ENCODE measurements around the gene UBTD1. TPM values are rescaled to one million over a fixed set of nuclear protein-coding genes. Genes with fewer than 3 reads are reported as not detected.
"Not testable (repeated sequence)": the region's sequence is repeated elsewhere in the genome, so short reads cannot be mapped to it uniquely, and the experiment has no call there.

Gene UBTD1
- total RNA-seq, 2 donors from 2014 or later, result 3.3 to 5.6 TPM

- Mint-ChIP-seq H3K4me3 (peak overlapping the region; percentile 49), H3K27me3 (peaks cover 0 to 2% of the 10 kb centered on the region in 2 donors), H3K4me1 (ENCODE audit: low read depth in 2 of 2) (peaks cover 16% of the 10 kb centered on the region in 2 donors), H3K27ac (peak overlapping the region; percentile 9 to 60), H3K36me3 (no peaks in the 10 kb centered on the region), H3K9me3 (no peaks in the 10 kb centered on the region)
- ATAC-seq (peak in 1 of 2 donors; percentile 27), DNase-seq (ENCODE audit: low spot score) (no peak)
These were observed 43.7 kb downstream of the UBTD1 start for GRCh38 chr10:97542169-97543024.

DNA sequence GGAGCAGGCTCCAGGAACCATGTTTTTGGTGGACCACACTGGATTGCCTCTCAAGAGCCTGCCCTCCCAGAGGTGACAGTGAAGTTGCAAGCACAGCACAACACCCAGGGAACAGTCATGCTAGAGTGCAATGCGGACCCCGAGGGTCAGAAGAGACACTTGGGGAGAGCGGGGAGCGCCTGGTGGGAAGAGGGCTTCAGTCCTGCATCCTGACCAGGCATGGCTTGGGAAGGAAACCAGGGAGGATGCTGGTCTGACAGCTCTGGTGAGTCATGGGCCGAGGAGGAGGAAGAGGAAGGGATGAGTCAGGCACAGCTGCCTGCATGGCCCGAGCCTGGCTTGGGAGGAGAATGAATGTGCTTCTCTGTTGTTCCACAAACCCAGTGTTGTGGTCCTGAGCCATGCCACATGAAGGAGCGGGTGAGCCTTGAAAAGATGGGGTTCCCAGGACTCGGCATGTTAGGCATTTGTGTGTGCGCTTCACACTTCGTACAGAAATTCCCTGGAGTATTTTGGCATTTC lies 44.4 kb downstream of the UBTD1 start:
- H3K4me3 Mint-ChIP-seq, result peak overlapping the region; percentile 49
- H3K9me3 Mint-ChIP-seq, result no peaks in the 10 kb centered on the region
- H3K27ac Mint-ChIP-seq, result peak overlapping the region; percentile 9 to 60
- DNase-seq (ENCODE audit: low spot score) (no peak), ATAC-seq (peak; percentile 79 to 84)
- H3K4me1 Mint-ChIP-seq (ENCODE audit: low read depth in 2 of 2), result peaks cover 16% of the 10 kb centered on the region in 2 donors
- no peaks in the 10 kb centered on the region for H3K36me3 Mint-ChIP-seq
- peaks cover 0 to 2% of the 10 kb centered on the region in 2 donors for H3K27me3 Mint-ChIP-seq

DNA sequence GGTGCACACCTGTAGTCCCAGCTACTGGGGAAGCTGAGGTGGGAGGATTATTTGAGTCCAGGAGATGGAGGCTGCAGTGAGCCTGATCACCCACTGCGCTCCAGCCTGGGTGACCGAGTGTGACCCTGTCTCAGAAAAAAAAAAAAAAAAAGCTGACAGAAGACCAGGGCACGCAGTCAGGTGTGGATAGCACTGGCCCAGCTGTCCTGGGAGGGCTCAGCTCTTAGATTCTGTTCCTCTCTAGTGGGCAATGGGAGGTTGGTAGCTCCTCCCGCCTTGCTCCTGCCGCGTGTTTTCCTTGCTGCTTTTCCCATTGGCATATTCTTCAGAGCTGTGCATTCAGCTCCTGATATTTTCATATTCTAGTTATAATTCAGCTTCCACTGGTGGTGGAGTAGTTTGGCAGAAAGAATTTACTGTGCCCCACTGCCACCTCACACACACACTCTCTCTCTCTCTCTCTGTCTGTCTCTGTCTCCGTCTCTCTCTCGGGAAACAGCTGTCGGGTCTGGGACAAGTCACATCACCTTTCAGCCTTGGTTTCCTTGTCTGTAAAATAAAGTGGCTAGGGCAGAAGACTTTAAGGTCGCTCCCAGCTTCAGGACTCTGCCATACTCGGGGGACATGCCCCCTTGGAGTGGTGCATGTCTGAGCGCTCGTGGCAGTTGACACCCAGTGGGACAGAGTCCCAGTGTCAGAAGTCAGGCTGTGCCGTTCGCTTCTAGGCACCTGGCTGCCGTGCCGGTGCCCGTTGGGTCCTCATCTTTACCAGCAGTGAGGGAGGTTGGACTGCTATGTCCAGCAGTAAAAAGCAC lies 47.9 kb downstream of the UBTD1 start:
- no peaks in the 10 kb centered on the region for H3K36me3 Mint-ChIP-seq
- no peak overlapping the region for H3K4me3 Mint-ChIP-seq
- DNase-seq (ENCODE audit: low spot score) (no peak), ATAC-seq (no peak)
- peaks cover 0 to 2% of the 10 kb centered on the region in 2 donors for H3K27me3 Mint-ChIP-seq
- peaks cover 16% of the 10 kb centered on the region in 2 donors for H3K4me1 Mint-ChIP-seq (ENCODE audit: low read depth in 2 of 2)
- no peaks in the 10 kb centered on the region for H3K9me3 Mint-ChIP-seq
- no peak overlapping the region for H3K27ac Mint-ChIP-seq

DNA sequence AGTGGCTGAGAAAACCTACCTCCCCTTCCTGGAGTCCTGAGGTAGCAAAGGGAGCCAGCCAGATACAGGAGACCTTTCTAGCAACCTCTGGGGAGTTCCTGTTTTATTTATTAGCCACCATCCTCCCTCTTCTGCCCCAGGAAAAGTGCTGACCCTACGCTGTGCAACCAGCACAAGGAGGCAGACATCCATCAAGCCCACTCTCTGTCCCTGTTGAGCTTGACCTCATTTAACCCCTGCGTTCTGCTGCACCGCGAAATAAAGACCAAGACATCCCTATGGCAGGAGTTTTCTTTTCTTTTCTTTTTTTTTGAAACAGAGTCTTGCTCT lies 48.5 kb downstream of the UBTD1 start:
- DNase-seq (ENCODE audit: low spot score) (no peak), ATAC-seq (no peak)
- Mint-ChIP-seq H3K9me3 (no peaks in the 10 kb centered on the region), H3K27me3 (peaks cover 0 to 2% of the 10 kb centered on the region in 2 donors), H3K36me3 (no peaks in the 10 kb centered on the region), H3K4me1 (ENCODE audit: low read depth in 2 of 2) (peaks cover 13 to 14% of the 10 kb centered on the region in 2 donors), H3K27ac (no peak overlapping the region), H3K4me3 (no peak overlapping the region)

GRCh38 chr10:97547962-97548361 lies 49.2 kb downstream of the UBTD1 start:
- no peak overlapping the region for H3K4me3 Mint-ChIP-seq
- H3K4me1 Mint-ChIP-seq (ENCODE audit: low read depth in 2 of 2), result peaks cover 7 to 8% of the 10 kb centered on the region in 2 donors
- no peak for DNase-seq (ENCODE audit: low spot score)
- ATAC-seq, result no peak
- H3K27ac Mint-ChIP-seq, result no peak overlapping the region
- H3K9me3 Mint-ChIP-seq, result no peaks in the 10 kb centered on the region
- H3K27me3 Mint-ChIP-seq, result peaks cover 0 to 2% of the 10 kb centered on the region in 2 donors
- no peaks in the 10 kb centered on the region for H3K36me3 Mint-ChIP-seq

GRCh38 chr10:97548828-97549455 lies 50.2 kb downstream of the UBTD1 start:
- H3K36me3 Mint-ChIP-seq, result no peaks in the 10 kb centered on the region
- no peaks in the 10 kb centered on the region for H3K4me1 Mint-ChIP-seq (ENCODE audit: low read depth in 2 of 2)
- peak overlapping the region in 1 of 2 donors; percentile 61 for H3K27ac Mint-ChIP-seq
- H3K27me3 Mint-ChIP-seq, result no peaks in the 10 kb centered on the region
- no peak for DNase-seq (ENCODE audit: low spot score)
- no peak overlapping the region for H3K4me3 Mint-ChIP-seq
- H3K9me3 Mint-ChIP-seq, result no peaks in the 10 kb centered on the region
- ATAC-seq, result no peak

DNA sequence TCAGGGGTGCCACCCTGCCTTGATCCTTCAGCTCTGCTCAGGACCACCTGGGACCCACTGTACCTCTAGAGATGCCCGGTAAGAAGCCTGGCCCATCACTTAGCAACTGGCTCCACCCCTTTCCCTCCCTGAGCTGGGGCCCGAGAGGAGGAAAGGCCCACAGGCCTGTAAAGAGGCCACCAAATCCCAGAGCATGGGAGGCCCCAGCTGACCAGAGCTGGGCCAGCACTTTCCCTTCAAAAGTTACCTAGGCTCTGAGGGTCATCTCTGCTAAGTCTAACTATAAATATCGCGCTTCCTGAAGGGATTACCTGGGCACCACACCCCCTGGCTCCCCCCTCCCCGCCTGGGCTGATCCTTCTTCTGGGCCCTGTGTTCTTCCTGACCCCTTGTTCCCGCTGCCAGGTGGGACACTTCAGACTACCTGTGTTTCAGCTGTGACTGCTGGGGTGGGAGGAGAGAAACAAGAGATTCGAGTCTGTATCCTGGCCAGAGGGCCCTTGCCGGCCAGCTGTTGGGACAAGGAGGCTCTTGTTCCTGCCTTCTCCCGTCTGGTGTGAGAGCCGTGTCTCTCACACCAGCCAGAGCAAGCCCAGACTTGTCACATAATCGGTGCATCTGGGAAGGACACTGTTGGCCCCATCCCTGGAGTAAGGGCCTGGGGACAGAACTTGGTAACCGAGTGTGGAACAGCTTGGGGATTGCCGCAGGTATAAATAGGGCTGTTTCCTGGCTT lies 51.0 kb downstream of the UBTD1 start:
- no peaks in the 10 kb centered on the region for H3K36me3 Mint-ChIP-seq
- no peak overlapping the region for H3K4me3 Mint-ChIP-seq
- no peaks in the 10 kb centered on the region for H3K9me3 Mint-ChIP-seq
- H3K27ac Mint-ChIP-seq, result peak overlapping the region in 1 of 2 donors; percentile 61
- ATAC-seq, result peak in 1 of 2 donors; percentile 3
- no peak for DNase-seq (ENCODE audit: low spot score)
- no peaks in the 10 kb centered on the region for H3K27me3 Mint-ChIP-seq
- no peaks in the 10 kb centered on the region for H3K4me1 Mint-ChIP-seq (ENCODE audit: low read depth in 2 of 2)

- ATAC-seq, result no peak
- Mint-ChIP-seq H3K4me3 (no peak overlapping the region), H3K27ac (no peak overlapping the region), H3K36me3 (no peaks in the 10 kb centered on the region), H3K9me3 (no peaks in the 10 kb centered on the region), H3K4me1 (ENCODE audit: low read depth in 2 of 2) (no peaks in the 10 kb centered on the region), H3K27me3 (no peaks in the 10 kb centered on the region)
- DNase-seq (ENCODE audit: low spot score), result no peak
These were observed 51.8 kb downstream of the UBTD1 start for GRCh38 chr10:97550336-97551149.

- Mint-ChIP-seq H3K9me3 (no peaks in the 10 kb centered on the region), H3K27ac (no peak overlapping the region), H3K4me3 (no peak overlapping the region), H3K36me3 (no peaks in the 10 kb centered on the region), H3K27me3 (no peaks in the 10 kb centered on the region), H3K4me1 (ENCODE audit: low read depth in 2 of 2) (no peaks in the 10 kb centered on the region)
- ATAC-seq (no peak), DNase-seq (ENCODE audit: low spot score) (no peak)
These were observed 52.5 kb downstream of the UBTD1 start for GRCh38 chr10:97551271-97551670.

GRCh38 chr10:97553575-97554031 lies 54.9 kb downstream of the UBTD1 start:
- H3K36me3 Mint-ChIP-seq, result no peaks in the 10 kb centered on the region
- DNase-seq (ENCODE audit: low spot score), result no peak
- H3K9me3 Mint-ChIP-seq, result no peaks in the 10 kb centered on the region
- H3K27ac Mint-ChIP-seq, result no peak overlapping the region
- no peak overlapping the region for H3K4me3 Mint-ChIP-seq
- no peaks in the 10 kb centered on the region for H3K4me1 Mint-ChIP-seq (ENCODE audit: low read depth in 2 of 2)
- ATAC-seq, result peak; percentile 72 to 73
- no peaks in the 10 kb centered on the region for H3K27me3 Mint-ChIP-seq

GRCh38 chr10:97554336-97554735 lies 55.6 kb downstream of the UBTD1 start:
- H3K27me3 Mint-ChIP-seq; H3K36me3 Mint-ChIP-seq; DNase-seq (ENCODE audit: low spot score); H3K4me1 Mint-ChIP-seq (ENCODE audit: low read depth in 2 of 2); H3K27ac Mint-ChIP-seq; H3K4me3 Mint-ChIP-seq; H3K9me3 Mint-ChIP-seq; ATAC-seq: not testable (repeated sequence)

- H3K27me3 Mint-ChIP-seq; ATAC-seq; H3K4me3 Mint-ChIP-seq; H3K27ac Mint-ChIP-seq; H3K9me3 Mint-ChIP-seq; H3K36me3 Mint-ChIP-seq; H3K4me1 Mint-ChIP-seq (ENCODE audit: low read depth in 2 of 2): not testable (repeated sequence)
- DNase-seq (ENCODE audit: low spot score), result peak; percentile 8
These were observed 56.8 kb downstream of the UBTD1 start for GRCh38 chr10:97555541-97555940.
